ENCODE data around the gene SRRM2.

GRCh38 chr16:2757344-2757743 lies 4.9 kb downstream of the SRRM2 start:
- TF ChIP-seq POLR2AphosphoS5 (IDR thresholded peaks at IDR 0.05; ENCODE audit: low read depth, low read length) (no peak), POLR2A (IDR thresholded peaks at IDR 0.05; ENCODE audit: low read depth, low read length) (no peak)

Data from GM12892 (cell line).